Neural progenitor cell (in vitro differentiated cells): Measurements from ENCODE around the gene RETREG3.

Source experiments
- CTCF ChIP-seq: fragments of 200-600 bp; sonication (generic); IDR thresholded peaks from 2 replicates; pipeline ENCODE4 v1.5.1; 2017; ENCODE audit warnings: antibody characterized with exemption, mild to moderate bottlenecking
- EZH2 ChIP-seq: fragments of 200-600 bp; sonication (generic); IDR thresholded peaks from 2 replicates; pipeline ENCODE4 v1.6.1; 2017; ENCODE audit warnings: antibody characterized with exemption, mild to moderate bottlenecking, moderate library complexity

GRCh38 chr17:42639525-42640113 is 30.4 kb upstream of the RETREG3 start:
- TF ChIP-seq CTCF (no peak), EZH2 (no peak)
